Embryonic facial prominence (tissue), 1 donor: Measurements from ENCODE around the gene SCGB2B2.
"Not testable (repeated sequence)": the region's sequence is repeated elsewhere in the genome, so short reads cannot be mapped to it uniquely, and the experiment has no call there.

Source experiments
- DNase-seq: peaks from one replicate; pipeline ENCODE4 v3.0.0-alpha.2; 2016; ENCODE audit errors: extremely low spot score

Gene SCGB2B2

DNA sequence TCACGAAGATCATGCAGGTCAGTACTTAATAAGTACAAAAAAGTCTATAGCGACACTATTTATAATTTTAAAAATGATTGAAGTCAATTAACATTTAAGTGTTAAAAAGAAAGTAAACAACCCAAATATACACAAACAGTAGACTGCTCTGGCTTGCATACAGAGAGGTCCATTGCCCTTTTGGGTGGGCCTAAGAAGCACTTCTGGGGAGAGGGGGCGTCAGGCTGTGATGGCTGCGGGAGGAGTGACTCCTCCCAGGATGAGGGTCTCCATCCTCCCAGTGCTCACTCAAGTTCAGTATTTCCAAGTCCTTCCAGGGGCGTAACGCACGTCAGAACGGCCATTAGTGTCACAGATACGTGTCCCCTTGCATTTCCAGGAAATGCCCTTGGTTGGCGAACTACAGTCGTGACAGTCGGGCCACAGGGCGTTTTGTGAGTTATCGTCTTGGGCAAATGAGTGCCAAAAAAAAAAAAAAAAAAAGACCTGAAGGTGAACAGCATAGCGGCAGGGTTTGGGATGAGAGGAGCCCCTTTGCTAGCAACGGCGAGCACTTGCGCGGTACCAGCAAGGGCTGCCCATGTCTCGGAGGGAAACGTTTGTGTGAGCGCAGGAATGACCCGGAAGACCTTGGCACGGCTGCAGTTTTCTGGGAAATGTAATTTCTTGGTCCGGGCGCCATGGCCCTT, at the start of gene SCGB2B2:
SCGB2B2 (minus strand) TSS at position 463 of the 689 bp plus-strand sequence. CDS start 82,596 bp downstream, outside the sequence.
- DNase-seq, result peak; percentile 80

GRCh38 chr19:34725400-34725799, 48.4 kb upstream of the SCGB2B2 start:
- DNase-seq, result no peak

DNA sequence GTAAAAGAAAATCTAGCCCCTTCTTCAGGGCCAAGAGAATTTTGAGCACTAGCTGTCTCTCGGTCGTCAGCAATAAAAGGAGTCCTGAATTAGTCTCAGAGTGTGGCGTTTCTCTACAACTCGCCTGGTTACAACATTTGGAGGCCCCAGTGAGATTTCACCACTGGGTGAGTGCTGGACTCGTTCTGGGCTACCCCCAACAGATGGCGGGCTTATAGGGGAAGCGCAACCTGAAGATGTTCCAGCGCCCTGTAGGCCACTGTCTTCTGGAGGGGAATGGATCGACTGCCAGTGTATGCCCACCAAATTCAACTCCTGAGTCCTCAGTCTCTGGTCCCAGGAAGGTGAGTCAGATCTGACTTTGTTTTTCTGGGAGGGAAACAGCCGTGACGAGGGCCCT, 45.4 kb upstream of the SCGB2B2 start:
- no peak for DNase-seq

GRCh38 chr19:34715357-34715756, 38.4 kb upstream of the SCGB2B2 start:
- DNase-seq, result no peak

DNA sequence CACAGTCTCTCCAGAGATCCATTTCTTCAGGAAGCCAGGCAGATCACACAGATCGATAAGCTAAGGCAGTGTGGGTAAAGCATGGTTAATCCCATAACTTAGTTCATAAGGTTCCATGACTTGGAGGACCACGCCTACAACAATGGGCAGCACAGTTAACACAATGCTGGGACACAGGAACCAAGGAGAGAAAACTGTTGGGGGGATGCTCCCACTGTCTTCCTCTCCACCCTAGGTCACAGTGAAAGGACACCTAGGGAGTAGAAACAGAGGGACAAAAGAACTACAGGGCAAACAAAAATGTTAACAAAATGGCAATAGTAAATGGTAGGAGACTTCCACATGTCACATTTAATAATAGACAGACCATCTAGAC, 36.3 kb upstream of the SCGB2B2 start:
- no peak for DNase-seq

GRCh38 chr19:34712395-34713261, 35.7 kb upstream of the SCGB2B2 start:
- DNase-seq, result no peak

- DNase-seq, result no peak
These were observed 34.9 kb upstream of the SCGB2B2 start for GRCh38 chr19:34711890-34712289.

GRCh38 chr19:34707661-34708060, 30.7 kb upstream of the SCGB2B2 start:
- no peak for DNase-seq

GRCh38 chr19:34692549-34692948, 15.6 kb upstream of the SCGB2B2 start:
- no peak for DNase-seq

DNA sequence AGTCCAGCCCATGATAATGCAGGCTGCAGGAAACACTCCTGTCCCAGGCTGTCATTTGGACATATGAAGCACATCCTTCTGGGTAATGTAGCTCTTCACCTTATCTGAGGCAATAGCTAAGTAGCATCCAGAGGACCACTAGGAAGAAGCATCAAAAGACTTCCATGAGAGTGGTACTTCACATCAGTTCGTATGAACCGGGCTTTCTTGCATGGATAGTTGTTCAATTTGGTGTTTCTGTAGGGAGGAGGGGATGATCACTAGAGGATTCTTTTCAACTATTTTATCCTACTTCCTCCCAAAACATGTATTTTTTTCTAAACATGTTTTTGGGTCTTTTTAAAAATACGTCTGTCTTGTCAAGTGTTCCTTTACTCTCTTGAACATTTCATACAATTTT, 13.4 kb upstream of the SCGB2B2 start:
- DNase-seq, result no peak

GRCh38 chr19:34688592-34688991, 11.6 kb upstream of the SCGB2B2 start:
- no peak for DNase-seq

DNA sequence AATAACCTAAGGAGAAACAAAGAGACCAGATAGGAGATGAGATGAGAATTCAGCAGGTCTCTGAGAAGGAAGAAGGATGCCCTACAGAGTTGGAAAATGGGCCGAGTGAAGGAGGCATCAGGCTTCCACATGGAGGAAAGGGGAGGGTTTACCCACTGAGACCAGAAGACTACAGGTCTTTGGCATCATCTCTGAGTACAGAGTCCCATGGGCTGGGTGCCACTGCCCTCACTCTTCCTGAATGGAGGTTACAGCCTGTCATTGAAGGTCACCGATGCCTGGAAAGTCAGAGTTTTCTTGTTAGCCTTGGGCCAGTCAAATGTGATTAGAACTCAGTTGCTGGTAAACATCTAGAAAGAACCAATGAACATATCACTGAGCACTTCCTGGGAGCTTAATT, 10.4 kb upstream of the SCGB2B2 start:
- DNase-seq, result no peak

GRCh38 chr19:34686455-34686854, 9.5 kb upstream of the SCGB2B2 start:
- DNase-seq, result no peak

GRCh38 chr19:34685266-34685665, 8.3 kb upstream of the SCGB2B2 start:
- not testable (repeated sequence) for DNase-seq

GRCh38 chr19:34681478-34681877, 4.5 kb upstream of the SCGB2B2 start:
- no peak for DNase-seq

- no peak for DNase-seq
These were observed 1.5 kb upstream of the SCGB2B2 start for GRCh38 chr19:34678421-34678820.

DNA sequence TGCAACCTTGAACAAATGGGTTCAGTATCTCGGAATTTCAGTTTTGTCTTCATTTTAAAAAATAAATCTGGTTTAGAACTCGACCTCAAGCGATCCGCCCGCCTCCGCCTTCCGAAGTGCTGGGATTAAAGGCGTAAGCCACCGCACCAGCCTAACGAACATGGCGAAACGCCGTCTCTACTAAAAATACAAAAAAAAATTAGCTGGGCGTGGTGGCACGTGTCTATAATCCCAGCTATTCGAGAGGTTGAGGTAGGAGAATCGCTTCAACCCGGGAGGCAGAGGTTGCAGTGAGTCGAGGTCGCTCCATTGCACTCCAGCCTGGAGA, 1.1 kb upstream of the SCGB2B2 start:
- DNase-seq, result no peak

DNA sequence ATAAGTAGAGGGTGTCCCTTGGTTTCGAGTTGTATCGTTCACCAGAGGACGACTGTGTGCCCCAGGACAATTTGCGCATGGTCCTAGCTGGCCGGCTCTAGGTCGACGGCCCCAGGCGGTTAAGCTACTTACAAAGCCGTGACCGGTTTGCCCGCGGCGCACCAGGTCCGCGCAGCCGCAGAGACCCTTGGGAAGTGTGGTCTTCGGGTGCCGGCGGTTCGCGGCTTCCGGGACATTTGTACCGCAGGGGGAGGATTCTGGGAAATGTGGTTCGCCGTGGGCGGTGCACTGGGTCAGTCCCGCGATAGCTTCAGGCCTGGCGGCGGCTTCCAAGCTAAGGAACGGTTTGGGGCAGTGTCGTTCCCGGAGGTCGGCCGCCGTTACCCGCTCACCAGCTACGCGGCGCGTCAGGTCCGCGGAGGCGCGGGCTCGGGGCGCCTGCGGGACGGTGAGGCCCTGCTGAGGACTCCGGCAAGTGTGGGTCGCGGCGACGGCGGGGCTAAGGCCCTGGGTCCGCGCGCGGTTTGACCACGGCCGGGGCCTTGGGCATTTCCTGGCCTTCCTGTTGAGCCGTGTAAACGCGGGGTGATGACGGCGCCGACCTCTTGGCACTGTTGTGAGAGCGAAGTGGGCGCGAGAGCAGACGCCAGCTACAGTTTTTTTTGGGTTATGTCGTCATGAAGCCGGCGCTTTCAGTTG, 576 bp upstream of the SCGB2B2 start, which contains the start of gene ZNF302:
ZNF302 (plus strand) TSS at position 293 of the 699 bp plus-strand sequence. CDS start 1,127 bp downstream, outside the sequence.
- DNase-seq, result peak; percentile 90

DNA sequence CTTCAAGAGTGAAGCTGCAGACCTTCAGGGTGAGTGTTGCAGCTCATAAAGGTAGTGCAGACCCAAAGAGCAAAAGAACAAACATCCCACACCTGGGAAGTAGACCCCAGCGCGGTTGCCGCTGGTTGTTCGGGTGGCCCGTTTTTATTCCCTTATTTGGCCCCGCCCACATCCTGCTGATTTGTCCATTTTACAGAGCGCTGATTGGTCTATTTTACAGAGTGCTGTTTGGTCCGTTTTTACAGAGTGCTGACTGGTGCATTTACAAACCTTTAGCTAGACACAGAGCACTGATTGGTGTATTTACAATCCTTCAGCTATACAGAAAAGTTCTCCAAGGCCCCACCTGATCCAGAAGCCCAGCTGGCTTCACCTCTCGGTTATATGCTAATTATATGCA, 1.0 kb downstream of the SCGB2B2 start:
- no peak for DNase-seq

DNA sequence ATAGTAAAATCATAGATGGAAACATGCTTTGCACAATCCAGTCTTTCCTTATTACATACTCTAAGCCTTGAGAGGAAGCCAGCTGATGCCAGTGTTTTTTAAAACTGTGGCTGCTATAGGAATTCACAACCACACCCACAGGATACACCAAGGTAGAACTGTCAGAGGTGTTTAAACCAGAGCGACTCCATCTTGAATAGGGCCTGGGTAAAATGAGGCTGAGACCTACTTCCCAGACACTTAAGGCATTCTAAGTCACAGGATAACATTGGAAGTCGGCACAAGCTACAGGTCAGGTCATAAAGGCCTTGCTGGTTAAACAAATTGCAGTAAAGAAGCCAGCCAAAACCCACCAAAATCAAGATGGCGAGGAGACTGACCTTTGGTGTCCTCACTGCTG, 1.7 kb downstream of the SCGB2B2 start:
- DNase-seq, result no peak

GRCh38 chr19:34673590-34673989, 3.4 kb downstream of the SCGB2B2 start:
- no peak for DNase-seq

DNA sequence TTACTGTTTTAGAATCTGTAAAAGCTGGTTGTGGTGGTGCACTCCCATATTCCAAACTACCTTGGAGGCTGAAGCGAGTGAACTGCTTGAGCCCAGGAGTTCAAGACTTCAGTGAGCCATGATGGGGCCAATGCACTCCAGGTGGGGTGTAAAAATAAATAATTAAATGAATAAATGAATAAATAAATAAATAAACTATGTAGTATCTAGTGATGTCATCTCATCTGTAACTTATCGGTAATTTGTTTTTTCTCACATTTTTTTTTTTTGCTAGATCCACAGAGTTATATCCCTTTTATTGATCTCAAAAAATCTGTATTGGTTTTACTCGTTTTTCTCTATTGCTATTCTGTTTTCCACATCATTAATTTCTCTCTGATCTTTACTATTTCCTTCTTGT, 5.0 kb downstream of the SCGB2B2 start:
- DNase-seq, result no peak

DNA sequence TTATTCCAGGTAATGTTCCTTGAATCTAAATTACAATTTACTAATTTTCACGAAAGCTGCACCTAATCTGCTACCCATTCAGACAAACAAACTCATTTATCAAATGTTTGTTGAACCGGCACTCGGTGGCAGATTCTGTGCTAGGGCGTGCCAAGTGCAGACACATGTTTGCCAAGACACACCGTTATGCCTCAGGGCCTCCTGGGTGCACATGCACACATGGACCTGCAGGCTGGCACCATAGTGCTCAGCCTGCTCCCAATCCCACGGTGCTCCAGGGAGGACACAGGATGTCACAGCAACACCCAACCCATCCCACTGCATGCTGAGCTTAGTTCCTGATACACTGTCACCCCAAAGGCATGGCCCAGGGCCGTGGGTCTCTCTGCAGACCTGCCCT, 7.7 kb downstream of the SCGB2B2 start:
- no peak for DNase-seq
